Upper lobe of left lung (tissue), 4 donors: Measurements from ENCODE around the gene NUDC.

ENCODE experiments used
- CTCF ChIP-seq, 6 experiments: fragments of 450-650 bp in 4 of 6; fragments of 200-600 bp in 2 of 6; sonication (generic) in 2 of 6; IDR thresholded peaks; one replicate each; pipeline ENCODE4 v1.5.1; 2016 to 2019; ENCODE audit warnings: antibody characterized with exemption in 6 of 6
- EP300 ChIP-seq, 4 donors: sonication (generic); formaldehyde crosslinking; IDR thresholded peaks; one replicate each; pipeline ENCODE4 v1.5.1; 2017; ENCODE audit warnings: antibody characterized with exemption in 4 of 4, control low read depth in 2 of 4
- POLR2A ChIP-seq, 4 donors: fragments of 450-650 bp; IDR thresholded peaks; one replicate each; pipeline ENCODE4 v1.5.1; 2016 to 2017; ENCODE audit warnings: antibody characterized with exemption in 4 of 4, mild to moderate bottlenecking in 2 of 4
- POLR2AphosphoS5 ChIP-seq, 2 donors: sonication (generic); formaldehyde crosslinking; IDR thresholded peaks; one replicate each; pipeline ENCODE4 v1.5.1; 2017; ENCODE audit warnings: antibody characterized with exemption in 2 of 2

GRCh38 chr1:26897351-26897750 is 24.2 kb upstream of the NUDC start:
- TF ChIP-seq POLR2A (IDR thresholded peaks at IDR 0.05): no peak
- TF ChIP-seq CTCF (IDR thresholded peaks at IDR 0.05): no peak
- no peak for TF ChIP-seq EP300 (IDR thresholded peaks at IDR 0.05)
- TF ChIP-seq POLR2AphosphoS5 (IDR thresholded peaks at IDR 0.05): no peak
